Epithelial cell of proximal tubule (primary cell): ENCODE measurements around the gene ATG7. TPM values are rescaled to one million over a fixed set of nuclear protein-coding genes. Genes with fewer than 3 reads are reported as not detected.

Experiments
- DNase-seq: peaks from one replicate; pipeline ENCODE4 v3.0.0-alpha.2; 2011; ENCODE audit warnings: low read depth
- H3K4me3 ChIP-seq: 2 replicates; pipeline ENCODE4 v1.5.1; 2011; ENCODE audit warnings: low read depth, mild to moderate bottlenecking, low read length
- total RNA-seq: library from RNA; depleted of rRNA; stranded (reverse); fragments of >200 nt; gene quantifications from 2 replicates; pipeline ENCODE4 v1.2.3, GENCODE V29; 2015
- TF ChIP-seq, protein P1 (sequence below): conservative IDR thresholded peaks from 2 replicates; pipeline ENCODE4 v1.5.1; 2012; ENCODE audit warnings: low read depth, mild to moderate bottlenecking, low read length

ATG7 gene
- total RNA-seq, 1 donor from 2014 or later: 68.5 TPM

DNA sequence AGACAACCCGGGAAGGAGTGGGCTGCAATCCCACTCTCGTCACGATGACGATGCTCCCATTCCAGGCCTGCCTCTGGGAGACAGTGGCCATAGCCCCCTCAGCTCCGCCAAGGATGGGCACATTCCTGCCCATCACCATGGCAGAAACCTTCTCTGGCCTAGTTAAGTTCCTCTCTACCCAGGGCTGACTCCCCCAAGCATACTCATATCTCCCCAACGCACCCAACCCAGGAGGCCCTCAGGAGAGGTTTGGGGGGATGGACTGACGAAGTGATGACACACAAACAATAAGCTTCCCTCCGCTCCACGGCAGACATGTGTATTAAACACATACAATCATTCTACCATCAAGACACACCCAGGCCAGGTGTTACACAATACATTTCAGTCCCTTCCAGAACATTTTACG is 311.4 kb downstream of the ATG7 start:
- no peak overlapping the region for H3K4me3 ChIP-seq
- TF ChIP-seq, protein P1, sequence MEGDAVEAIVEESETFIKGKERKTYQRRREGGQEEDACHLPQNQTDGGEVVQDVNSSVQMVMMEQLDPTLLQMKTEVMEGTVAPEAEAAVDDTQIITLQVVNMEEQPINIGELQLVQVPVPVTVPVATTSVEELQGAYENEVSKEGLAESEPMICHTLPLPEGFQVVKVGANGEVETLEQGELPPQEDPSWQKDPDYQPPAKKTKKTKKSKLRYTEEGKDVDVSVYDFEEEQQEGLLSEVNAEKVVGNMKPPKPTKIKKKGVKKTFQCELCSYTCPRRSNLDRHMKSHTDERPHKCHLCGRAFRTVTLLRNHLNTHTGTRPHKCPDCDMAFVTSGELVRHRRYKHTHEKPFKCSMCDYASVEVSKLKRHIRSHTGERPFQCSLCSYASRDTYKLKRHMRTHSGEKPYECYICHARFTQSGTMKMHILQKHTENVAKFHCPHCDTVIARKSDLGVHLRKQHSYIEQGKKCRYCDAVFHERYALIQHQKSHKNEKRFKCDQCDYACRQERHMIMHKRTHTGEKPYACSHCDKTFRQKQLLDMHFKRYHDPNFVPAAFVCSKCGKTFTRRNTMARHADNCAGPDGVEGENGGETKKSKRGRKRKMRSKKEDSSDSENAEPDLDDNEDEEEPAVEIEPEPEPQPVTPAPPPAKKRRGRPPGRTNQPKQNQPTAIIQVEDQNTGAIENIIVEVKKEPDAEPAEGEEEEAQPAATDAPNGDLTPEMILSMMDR: no peak
- DNase-seq: no peak

DNA sequence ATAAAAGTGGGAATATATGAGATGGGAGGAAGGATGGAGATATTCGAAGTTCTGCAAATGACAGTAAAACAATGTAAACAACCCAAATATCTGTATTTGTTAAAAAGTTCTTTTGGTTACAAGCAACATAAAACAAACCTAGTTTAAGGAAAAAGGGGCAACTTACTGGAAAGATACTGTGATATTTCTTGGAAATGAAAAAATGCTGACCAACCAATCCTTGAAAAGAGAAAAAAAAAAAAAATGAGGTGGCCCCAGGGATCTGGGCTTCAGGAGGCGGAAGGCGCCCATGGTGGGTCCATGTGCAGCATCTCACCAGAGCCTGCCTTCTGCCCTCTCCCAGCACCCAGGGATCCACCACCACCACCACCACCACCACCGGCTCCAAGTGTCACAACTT is 312.4 kb downstream of the ATG7 start:
- DNase-seq: no peak
- TF ChIP-seq, protein P1: no peak
- no peak overlapping the region for H3K4me3 ChIP-seq

DNA sequence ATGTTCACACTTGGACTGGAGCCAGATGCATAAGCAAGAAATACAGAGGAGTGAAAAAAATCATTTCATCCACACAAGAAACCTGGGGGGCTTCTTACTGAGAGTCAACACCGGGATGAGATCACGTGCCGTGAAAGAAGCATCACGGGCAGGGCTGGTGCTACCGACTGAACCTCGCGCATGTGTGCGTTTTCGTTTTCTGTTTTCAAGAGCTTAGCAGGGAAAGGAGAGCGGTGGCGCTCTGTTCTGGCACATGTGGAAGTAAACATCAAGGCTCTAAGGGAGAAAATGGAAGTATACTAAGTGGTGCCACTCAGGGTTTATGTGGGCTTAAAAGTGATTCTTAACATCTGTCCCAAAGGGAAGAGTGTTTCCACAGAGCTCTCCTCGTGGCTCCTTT is 315.6 kb downstream of the ATG7 start:
- no peak for DNase-seq
- TF ChIP-seq, protein P1: no peak
- H3K4me3 ChIP-seq: no peak overlapping the region

DNA sequence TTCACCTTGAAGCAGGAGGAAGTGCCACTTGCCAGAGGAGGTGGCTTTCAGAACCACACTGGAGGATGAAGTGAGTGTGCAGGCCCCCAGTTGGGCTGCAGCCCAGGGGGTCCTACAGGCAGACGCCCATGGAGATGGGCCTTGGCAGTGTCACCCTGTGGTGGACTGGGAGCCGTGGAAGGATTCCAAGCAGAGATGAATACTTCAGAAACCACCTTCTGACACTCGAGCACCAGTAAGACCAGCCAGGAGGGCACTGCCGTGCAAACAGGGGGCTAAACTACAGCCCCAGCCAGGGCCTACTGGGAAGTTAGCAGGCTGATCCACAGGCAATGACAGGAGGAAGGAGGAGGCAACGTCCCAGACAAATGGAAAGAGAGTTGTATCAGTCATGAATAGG is 316.1 kb downstream of the ATG7 start:
- no peak overlapping the region for H3K4me3 ChIP-seq
- TF ChIP-seq, protein P1: no peak
- no peak for DNase-seq

DNA sequence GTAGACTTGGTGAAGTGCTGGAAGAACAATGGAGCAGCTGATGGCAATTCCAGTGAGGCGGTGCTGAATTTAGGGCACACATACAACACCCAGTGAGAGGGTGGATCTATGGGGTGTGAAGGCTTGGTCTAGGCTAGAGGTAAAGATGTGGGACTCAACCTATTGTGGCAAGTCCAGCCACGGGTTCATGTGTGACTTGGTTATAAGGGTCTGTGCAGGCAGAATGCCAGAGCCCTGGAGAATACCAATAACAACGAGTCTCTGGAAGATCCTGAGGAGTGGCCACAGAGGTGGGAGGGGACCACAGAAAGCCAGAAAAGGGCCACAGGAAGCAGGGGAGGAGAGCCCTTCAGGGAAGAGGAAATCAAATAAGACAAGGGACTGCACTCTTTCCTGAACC is 316.6 kb downstream of the ATG7 start:
- TF ChIP-seq, protein P1: no peak
- H3K4me3 ChIP-seq: no peak overlapping the region
- no peak for DNase-seq

DNA sequence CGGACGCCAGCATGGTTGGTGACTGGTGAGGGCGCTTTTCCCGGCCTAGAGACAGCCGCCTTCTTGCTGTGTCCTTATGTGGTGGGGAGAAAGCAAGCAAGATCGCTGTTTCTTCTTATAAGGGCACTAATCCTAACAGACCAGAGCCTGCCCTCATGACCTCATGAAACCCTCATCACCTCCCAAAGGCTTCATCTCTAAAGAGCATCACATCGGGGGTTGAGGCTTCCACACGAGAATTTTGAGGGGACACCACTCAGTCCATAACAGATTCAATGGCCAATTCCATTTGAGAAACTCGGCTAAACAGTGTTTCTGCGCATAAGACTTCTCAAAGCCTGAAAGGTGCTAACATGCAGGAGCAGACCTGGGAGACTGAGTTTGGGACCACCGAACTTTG is 317.5 kb downstream of the ATG7 start:
- TF ChIP-seq, protein P1: no peak
- no peak overlapping the region for H3K4me3 ChIP-seq
- DNase-seq: no peak

DNA sequence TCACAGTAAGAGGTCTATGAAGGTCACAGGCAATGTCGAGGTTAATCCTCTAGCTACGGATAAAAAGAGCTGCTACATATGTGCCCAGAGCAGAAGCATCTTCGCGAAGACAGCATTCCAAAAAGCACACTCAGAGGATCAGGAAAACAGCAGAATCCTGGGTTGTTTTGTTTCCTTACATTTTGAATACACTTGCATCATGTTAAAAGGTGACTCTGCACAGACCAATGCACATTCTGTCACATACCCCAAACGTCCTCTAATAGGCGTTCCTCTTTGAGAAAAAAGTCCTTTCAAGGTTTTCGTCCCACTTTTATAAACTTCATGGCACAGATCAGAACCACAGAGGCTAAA is 318.8 kb downstream of the ATG7 start:
- TF ChIP-seq, protein P1: no peak
- H3K4me3 ChIP-seq: peak overlapping the region; percentile 12
- DNase-seq: no peak
